ENCODE measurements around the gene UQCRHL.
"Not testable (repeated sequence)": the region's sequence is repeated elsewhere in the genome, so short reads cannot be mapped to it uniquely, and the experiment has no call there.

UQCRHL gene

GRCh38 chr1:15847100-15847892 lies 39.8 kb upstream of the UQCRHL start, which contains the start of gene SPEN:
Gene SPEN (plus strand): TSS chr1:15847707. CDS start chr1:15848068, 361 bp downstream.
- Histone ChIP-seq H3K27me3 (replicated peaks; ENCODE audit: control insufficient read depth, insufficient read depth, low read length) (no peaks in the 10 kb centered on the region), H3K36me3 (ENCODE audit: control insufficient read depth, insufficient read depth, low read length) (no peaks in the 10 kb centered on the region), H3K4me3 (replicated peaks; ENCODE audit: low read depth, low read length) (peak within 1 kb of the TSS; percentile 92)
- no peak for TF ChIP-seq CTCF (IDR thresholded peaks at IDR 0.05; ENCODE audit: insufficient read depth, low read length, poor library complexity, severe bottlenecking)
- peak; percentile 100 for DNase-seq (ENCODE audit: extremely low read depth, insufficient read length)

GRCh38 chr1:15846056-15846455 lies 38.6 kb upstream of the UQCRHL start:
- not testable (repeated sequence) for H3K27me3 ChIP-seq (replicated peaks; ENCODE audit: control insufficient read depth, insufficient read depth, low read length); H3K36me3 ChIP-seq (ENCODE audit: control insufficient read depth, insufficient read depth, low read length); H3K4me3 ChIP-seq (replicated peaks; ENCODE audit: low read depth, low read length); DNase-seq (ENCODE audit: extremely low read depth, insufficient read length)

- no peak for DNase-seq (ENCODE audit: extremely low read depth, insufficient read length)
- Histone ChIP-seq H3K4me3 (replicated peaks; ENCODE audit: low read depth, low read length) (peak overlapping the region; percentile 18; the same call in 1 of the 2 replicates), H3K36me3 (ENCODE audit: control insufficient read depth, insufficient read depth, low read length) (no peaks in the 10 kb centered on the region), H3K27me3 (replicated peaks; ENCODE audit: control insufficient read depth, insufficient read depth, low read length) (no peaks in the 10 kb centered on the region)
- no peak for TF ChIP-seq CTCF (IDR thresholded peaks at IDR 0.05; ENCODE audit: insufficient read depth, low read length, poor library complexity, severe bottlenecking)
Observed at GRCh38 chr1:15843826-15844572, 36.5 kb upstream of the UQCRHL start.

GRCh38 chr1:15838721-15839120 lies 31.3 kb upstream of the UQCRHL start:
- no peaks in the 10 kb centered on the region for H3K36me3 ChIP-seq (ENCODE audit: control insufficient read depth, insufficient read depth, low read length)
- no peak overlapping the region for H3K4me3 ChIP-seq (replicated peaks; ENCODE audit: low read depth, low read length)
- no peak for DNase-seq (ENCODE audit: extremely low read depth, insufficient read length)
- no peak for TF ChIP-seq CTCF (IDR thresholded peaks at IDR 0.05; ENCODE audit: insufficient read depth, low read length, poor library complexity, severe bottlenecking)
- H3K27me3 ChIP-seq (replicated peaks; ENCODE audit: control insufficient read depth, insufficient read depth, low read length), result no peaks in the 10 kb centered on the region

- no peak overlapping the region for H3K4me3 ChIP-seq (replicated peaks; ENCODE audit: low read depth, low read length)
- no peak for DNase-seq (ENCODE audit: extremely low read depth, insufficient read length)
- TF ChIP-seq CTCF (IDR thresholded peaks at IDR 0.05; ENCODE audit: insufficient read depth, low read length, poor library complexity, severe bottlenecking), result no peak
- H3K36me3 ChIP-seq (ENCODE audit: control insufficient read depth, insufficient read depth, low read length), result no peaks in the 10 kb centered on the region
- no peaks in the 10 kb centered on the region for H3K27me3 ChIP-seq (replicated peaks; ENCODE audit: control insufficient read depth, insufficient read depth, low read length)
Observed at GRCh38 chr1:15837931-15838330, 30.5 kb upstream of the UQCRHL start.
